ENCODE measurements around the gene ACO2.
"Not testable (repeated sequence)": the region's sequence is repeated elsewhere in the genome, so short reads cannot be mapped to it uniquely, and the experiment has no call there.

The ACO2 gene

GRCh38 chr22:41556561-41556960, 87.6 kb downstream of the ACO2 start:
- no peak for DNase-seq (ENCODE audit: low spot score)
- no peak for TF ChIP-seq CTCF (IDR thresholded peaks at IDR 0.05; ENCODE audit: extremely low read depth, missing control alignments)

DNA sequence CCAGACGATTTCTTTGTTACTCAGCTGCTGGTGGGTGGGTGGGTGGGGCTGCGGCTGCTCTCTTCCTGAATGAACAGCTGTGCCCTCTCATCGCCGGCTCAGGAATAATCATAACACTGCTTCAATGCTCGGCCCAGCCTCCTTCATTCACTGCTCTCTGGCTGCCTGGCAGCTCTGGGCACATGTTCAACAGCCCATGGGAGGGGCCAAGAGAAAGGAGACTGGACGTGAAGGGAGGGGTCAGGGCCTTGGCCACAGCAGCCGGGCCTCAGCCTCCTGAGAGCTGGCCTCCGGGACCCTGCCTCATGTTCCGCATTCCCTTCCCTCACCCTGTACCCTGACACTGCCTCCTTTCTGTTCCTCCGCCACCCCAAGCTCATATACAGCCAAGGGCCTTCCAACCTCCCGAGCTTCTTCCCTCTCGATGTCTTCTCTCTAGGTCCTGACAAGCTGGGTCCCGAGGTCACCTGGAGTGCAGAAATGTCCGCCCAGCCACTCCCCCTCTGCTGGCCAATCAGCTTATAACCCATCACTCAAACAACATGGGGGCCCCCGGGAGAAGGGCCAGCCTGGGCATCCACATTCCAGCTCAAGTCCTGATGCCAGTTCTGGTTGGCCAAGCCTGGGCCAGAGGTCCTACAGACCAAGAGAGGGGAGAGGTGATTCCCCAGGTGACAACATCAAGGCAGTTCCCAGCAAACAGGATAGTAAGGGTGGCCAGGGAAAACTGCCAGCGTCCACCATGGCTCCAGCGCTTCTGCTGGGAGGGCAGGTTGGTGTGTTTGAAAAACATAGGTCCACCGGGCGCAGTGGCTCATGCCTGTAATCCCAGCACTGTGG, 88.7 kb downstream of the ACO2 start:
- DNase-seq (ENCODE audit: low spot score), result no peak

GRCh38 chr22:41558241-41558630, 89.3 kb downstream of the ACO2 start:
- not testable (repeated sequence) for DNase-seq (ENCODE audit: low spot score)

More for the DNA sequence above, 88.7 kb downstream of the ACO2 start:
- TF ChIP-seq CTCF (IDR thresholded peaks at IDR 0.05; ENCODE audit: extremely low read depth, missing control alignments), result no peak

DNA sequence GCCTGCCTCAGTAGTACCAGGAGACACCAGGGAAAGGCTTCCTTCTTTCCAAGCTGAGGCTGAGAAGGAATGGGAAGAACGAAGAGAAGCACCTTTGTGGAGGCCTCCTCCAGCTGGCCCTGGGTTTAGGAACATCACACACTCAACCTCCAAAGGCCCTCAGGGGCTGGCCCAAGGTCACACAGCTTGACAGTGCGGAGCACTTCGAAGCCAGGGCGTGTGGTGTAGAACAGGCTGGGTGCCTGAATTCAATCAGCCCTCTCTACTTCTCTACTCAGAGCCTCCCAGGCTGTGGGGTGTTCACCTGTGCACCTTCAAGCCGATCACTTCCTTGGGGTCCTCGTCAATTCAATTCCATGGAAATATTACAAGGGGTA, 91.2 kb downstream of the ACO2 start:
- TF ChIP-seq CTCF (IDR thresholded peaks at IDR 0.05; ENCODE audit: extremely low read depth, missing control alignments), result no peak
- no peak for DNase-seq (ENCODE audit: low spot score)

DNA sequence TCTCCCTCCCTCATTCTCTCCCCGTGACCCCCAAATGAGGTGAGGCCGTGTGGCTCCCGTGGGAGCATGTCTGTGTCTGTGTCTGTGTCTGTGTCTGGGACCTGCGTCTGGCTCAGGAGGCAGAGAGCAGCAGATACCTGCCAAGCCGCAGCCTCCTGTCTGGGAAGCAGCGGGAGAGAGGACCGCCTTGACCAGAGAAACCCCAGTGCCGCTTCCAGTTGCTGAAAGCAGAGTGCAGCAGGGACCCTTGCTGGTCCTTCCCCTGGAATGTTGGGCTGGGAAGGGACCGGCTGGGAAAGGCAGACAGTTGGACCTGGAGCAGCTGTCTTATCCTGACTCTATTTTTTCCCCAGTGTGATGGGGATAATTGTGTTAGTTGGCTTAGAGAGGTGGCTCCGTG, 92.4 kb downstream of the ACO2 start:
- no peak for TF ChIP-seq CTCF (IDR thresholded peaks at IDR 0.05; ENCODE audit: extremely low read depth, missing control alignments)
- DNase-seq (ENCODE audit: low spot score), result no peak

DNA sequence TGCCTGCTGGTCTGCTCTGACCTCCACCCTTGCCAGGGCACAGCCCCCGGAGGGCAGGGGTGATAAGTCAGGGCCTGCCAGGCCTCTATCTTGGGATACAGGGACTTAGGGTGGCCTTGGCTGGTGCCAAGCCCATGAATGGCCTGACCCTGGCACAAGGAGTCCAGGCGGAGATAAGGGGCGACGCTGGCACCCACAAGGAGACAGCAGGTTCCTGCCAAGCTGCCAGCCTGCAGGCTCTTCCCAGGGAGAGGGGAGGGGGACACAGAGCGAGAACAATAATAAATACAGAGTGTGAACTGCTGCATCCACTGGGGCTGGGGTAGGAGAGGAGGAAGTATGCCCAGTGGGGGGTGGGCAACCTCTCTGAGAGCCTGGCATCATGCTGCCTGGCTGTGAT, 92.9 kb downstream of the ACO2 start:
- no peak for TF ChIP-seq CTCF (IDR thresholded peaks at IDR 0.05; ENCODE audit: extremely low read depth, missing control alignments)
- no peak for DNase-seq (ENCODE audit: low spot score)

- TF ChIP-seq CTCF (IDR thresholded peaks at IDR 0.05; ENCODE audit: extremely low read depth, missing control alignments), result no peak
- no peak for DNase-seq (ENCODE audit: low spot score)
Measured at GRCh38 chr22:41562461-41562860, 93.5 kb downstream of the ACO2 start.

Measured in GM20000 (cell line).